GM23338 (cell line): ENCODE data around the gene OSBPL10. TPM values are rescaled to one million over a fixed set of nuclear protein-coding genes. Genes with fewer than 3 reads are reported as not detected.
A peak's percentile ranks its signal among the peaks of the same experiment; 100 is the strongest.

Source experiments
- ATAC-seq: fragments of 200-7000 bp; cut with Tn5 transposase; 3 replicates; pipeline ENCODE4 v1.9.1; 2020
- DNase-seq: peaks from one replicate; pipeline ENCODE4 v3.0.0-alpha.2; 2015; ENCODE audit warnings: low spot score
- H2AFZ ChIP-seq: fragments of 200-600 bp; sonication (generic); 2 replicates; pipeline ENCODE4 v1.8.0; 2016; ENCODE audit warnings: antibody characterized with exemption, mild to moderate bottlenecking, moderate library complexity
- H3F3A ChIP-seq: fragments of 200-600 bp; sonication (generic); replicated peaks from 2 replicates; pipeline ENCODE4 v1.8.0; 2017; ENCODE audit warnings: antibody characterized with exemption, mixed run types, low read depth
- H3K27ac ChIP-seq: fragments of 200-600 bp; sonication (generic); 2 replicates; pipeline ENCODE4 v1.6.1; 2016; ENCODE audit warnings: low read depth
- H3K27me3 ChIP-seq: fragments of 200-600 bp; sonication (generic); 2 replicates; pipeline ENCODE4 v1.8.0; 2016; ENCODE audit warnings: mild to moderate bottlenecking, mixed run types, moderate library complexity; ENCODE audit not compliant: insufficient read depth
- H3K36me3 ChIP-seq: fragments of 200-600 bp; sonication (generic); 2 replicates; pipeline ENCODE4 v1.8.0; 2016; ENCODE audit warnings: mild to moderate bottlenecking; ENCODE audit not compliant: insufficient read depth
- H3K4me1 ChIP-seq: fragments of 200-600 bp; sonication (generic); 2 replicates; pipeline ENCODE4 v1.8.0; 2016; ENCODE audit warnings: mild to moderate bottlenecking, moderate library complexity; ENCODE audit not compliant: insufficient read depth
- H3K4me2 ChIP-seq: fragments of 200-600 bp; sonication (generic); 2 replicates; pipeline ENCODE4 v1.7.1; 2017; ENCODE audit warnings: mixed run types
- H3K4me3 ChIP-seq: fragments of 200-600 bp; sonication (generic); 2 replicates; pipeline ENCODE4 v1.6.1; 2016; ENCODE audit warnings: mixed run types
- H3K79me2 ChIP-seq: fragments of 200-600 bp; sonication (generic); replicated peaks from 2 replicates; pipeline ENCODE4 v1.8.0; 2017; ENCODE audit warnings: mild to moderate bottlenecking; ENCODE audit not compliant: insufficient read depth
- H3K9me2 ChIP-seq: fragments of 200-600 bp; sonication (generic); 2 replicates; pipeline ENCODE4 v1.8.0; 2017; ENCODE audit not compliant: insufficient read depth
- H4K20me1 ChIP-seq: fragments of 200-600 bp; sonication (generic); replicated peaks from 2 replicates; pipeline ENCODE4 v1.8.0; 2017; ENCODE audit warnings: mild to moderate bottlenecking; ENCODE audit not compliant: insufficient read depth
- H3K27ac Mint-ChIP-seq: 2 replicates; pipeline ENCODE4 v1.8.0; 2020; ENCODE audit warnings: inconsistent platforms, mild to moderate bottlenecking, moderate library complexity, mixed read lengths
- H3K27me3 Mint-ChIP-seq: 3 replicates; pipeline ENCODE4 v1.8.0; 2022; ENCODE audit warnings: low read depth, mild to moderate bottlenecking, moderate library complexity, mixed read lengths, inconsistent platforms; ENCODE audit not compliant: insufficient read depth, poor library complexity
- H3K36me3 Mint-ChIP-seq: 3 replicates; pipeline ENCODE4 v1.8.0; 2021; ENCODE audit warnings: low read depth, mild to moderate bottlenecking, inconsistent platforms, moderate library complexity, mixed read lengths
- H3K4me1 Mint-ChIP-seq: 3 replicates; pipeline ENCODE4 v1.8.0; 2020; ENCODE audit warnings: mild to moderate bottlenecking, inconsistent platforms, mixed read lengths
- H3K4me3 Mint-ChIP-seq: 3 replicates; pipeline ENCODE4 v1.8.0; 2021; ENCODE audit warnings: moderate library complexity, mild to moderate bottlenecking, inconsistent platforms, mixed read lengths
- H3K9me3 Mint-ChIP-seq: 3 replicates; pipeline ENCODE4 v1.8.0; 2020; ENCODE audit warnings: moderate library complexity, mild to moderate bottlenecking, inconsistent platforms, mixed read lengths
- CREB1 ChIP-seq: fragments of 250-450 bp; sonication (Bioruptor Pico); IDR thresholded peaks from 2 replicates; pipeline ENCODE4 v1.5.0; 2020; ENCODE audit warnings: low read depth, mild to moderate bottlenecking, moderate library complexity
- CTCF ChIP-seq, 2 experiments: fragments of 200-600 bp in 1 of 2; sonication (generic) in 1 of 2; conservative IDR thresholded peaks; 2 replicates each; pipeline versions ENCODE4 v1.5.1 to v1.6.1; 2016 to 2017; ENCODE audit warnings: antibody characterized with exemption in 2 of 2, low read depth in 2 of 2, mild to moderate bottlenecking in 2 of 2, moderate library complexity in 1 of 2
- EZH2phosphoT487 ChIP-seq: fragments of 200-600 bp; sonication (generic); IDR thresholded peaks from one replicate; pipeline ENCODE4 v1.8.1; 2018; ENCODE audit warnings: antibody characterized with exemption; ENCODE audit not compliant: unreplicated experiment
- JUNB ChIP-seq: IDR thresholded peaks from one replicate; pipeline ENCODE4 v1.6.1; 2016; ENCODE audit warnings: antibody characterized with exemption; ENCODE audit not compliant: unreplicated experiment
- POLR2AphosphoS5 ChIP-seq: IDR thresholded peaks from 2 replicates; pipeline ENCODE4 v1.6.1; 2016; ENCODE audit warnings: antibody characterized with exemption, low read depth
- REST ChIP-seq: IDR thresholded peaks from one replicate; pipeline ENCODE4 v1.6.1; 2018; ENCODE audit warnings: antibody characterized with exemption; ENCODE audit not compliant: unreplicated experiment
- STAT1 ChIP-seq: IDR thresholded peaks from one replicate; pipeline ENCODE4 v1.6.1; 2016; ENCODE audit warnings: antibody characterized with exemption; ENCODE audit not compliant: unreplicated experiment
- ZNF114 ChIP-seq: fragments of 250-450 bp; sonication (Bioruptor Pico); IDR thresholded peaks from 2 replicates; pipeline ENCODE4 v1.5.0; 2020; ENCODE audit warnings: mild to moderate bottlenecking, moderate library complexity
- ZNF331 ChIP-seq: fragments of 250-450 bp; sonication (Bioruptor Pico); IDR thresholded peaks from 2 replicates; pipeline ENCODE4 v1.5.0; 2020; ENCODE audit warnings: low read depth, mild to moderate bottlenecking, moderate library complexity
- polyA plus RNA-seq: library from polyadenylated mRNA; unstranded; fragments of >200 nt; fragmentation: Nextera tagmentation; extraction: Ambion mirVana; gene quantifications from 2 replicates; pipeline ENCODE4 v1.2.1, GENCODE V29; 2016
- total RNA-seq: library from RNA; depleted of rRNA; stranded (reverse); fragments of >200 nt; shearing (Covaris generic); gene quantifications from 2 replicates; pipeline ENCODE4 v1.2.3, GENCODE V29; 2014

Gene OSBPL10
- total and polyA plus RNA-seq, 2 experiments from 2014 or later: 23.8 to 149 TPM

- no peak for ATAC-seq
- H3K9me2 ChIP-seq: no peaks in the 10 kb centered on the region
- H3F3A ChIP-seq: no peaks in the 10 kb centered on the region
- H3K27me3 ChIP-seq: no peaks in the 10 kb centered on the region
- peaks cover 26% of the 10 kb centered on the region for H3K4me1 ChIP-seq
- no peak overlapping the region for H2AFZ ChIP-seq
- no peak overlapping the region for H3K4me3 ChIP-seq
- H3K27ac Mint-ChIP-seq: no peak overlapping the region
- no peak overlapping the region for H3K4me3 Mint-ChIP-seq
- H3K4me1 Mint-ChIP-seq: peaks cover 23% of the 10 kb centered on the region
- peaks cover 17% of the 10 kb centered on the region for H4K20me1 ChIP-seq
- H3K27me3 Mint-ChIP-seq: no peaks in the 10 kb centered on the region
- no peak for DNase-seq
- H3K9me3 Mint-ChIP-seq: no peaks in the 10 kb centered on the region
- TF ChIP-seq EZH2phosphoT487 (no peak), ZNF331 (CRISPR knock-in tag) (no peak), ZNF114 (CRISPR knock-in tag) (no peak), CREB1 (no peak), STAT1 (no peak), REST (no peak), POLR2AphosphoS5 (no peak)
- H3K36me3 Mint-ChIP-seq: peaks cover 7% of the 10 kb centered on the region; the same call in 2 of the 3 replicates
- peaks cover 60% of the 10 kb centered on the region for H3K79me2 ChIP-seq
- H3K4me2 ChIP-seq: no peak overlapping the region
- H3K27ac ChIP-seq: no peak overlapping the region
- H3K36me3 ChIP-seq: no peaks in the 10 kb centered on the region
Observed at GRCh38 chr3:31813197-31813596, 167.9 kb downstream of the OSBPL10 start.

- H3K4me3 ChIP-seq: no peak overlapping the region
- no peaks in the 10 kb centered on the region for H3K9me2 ChIP-seq
- H3K36me3 ChIP-seq: no peaks in the 10 kb centered on the region
- H3F3A ChIP-seq: no peaks in the 10 kb centered on the region
- H3K36me3 Mint-ChIP-seq: peaks cover 1% of the 10 kb centered on the region; the same call in 1 of the 3 replicates
- H3K4me3 Mint-ChIP-seq: no peak overlapping the region
- DNase-seq (peak; percentile 57), ATAC-seq (peak; percentile 83)
- peak overlapping the region; percentile 47; the same call in 1 of the 2 replicates for H3K27ac ChIP-seq
- no peaks in the 10 kb centered on the region for H3K9me3 Mint-ChIP-seq
- H4K20me1 ChIP-seq: peaks cover 19% of the 10 kb centered on the region
- H3K4me2 ChIP-seq: no peak overlapping the region
- H3K27me3 Mint-ChIP-seq: peaks cover 2% of the 10 kb centered on the region
- peak; percentile 13 to 70; a peak in 2 of 4 replicates for TF ChIP-seq CTCF (conservative IDR thresholded peaks at IDR 0.05; ENCODE audit: low read depth in 2 of 2)
- TF ChIP-seq JUNB: no peak
- no peaks in the 10 kb centered on the region for H3K27me3 ChIP-seq
- H3K4me1 ChIP-seq: peaks cover 19% of the 10 kb centered on the region
- H3K27ac Mint-ChIP-seq: no peak overlapping the region
- peaks cover 75% of the 10 kb centered on the region for H3K79me2 ChIP-seq
- no peak overlapping the region for H2AFZ ChIP-seq
- peaks cover 28% of the 10 kb centered on the region for H3K4me1 Mint-ChIP-seq
Observed at GRCh38 chr3:31810991-31811433, 170.1 kb downstream of the OSBPL10 start.
